Measurements from ENCODE around the gene FBXL19.

FBXL19 gene

GRCh38 chr16:30951193-30951592 lies 27.8 kb downstream of the FBXL19 start:
- peak overlapping the region; percentile 61 for H3K27ac ChIP-seq

GRCh38 chr16:30951750-30952149 lies 28.4 kb downstream of the FBXL19 start:
- peak overlapping the region; percentile 61 for H3K27ac ChIP-seq
- TF ChIP-seq CTCF (conservative IDR thresholded peaks at IDR 0.05) (no peak), ZFX (IDR thresholded peaks at IDR 0.05) (no peak)

More at GRCh38 chr16:30951193-30951592, 27.8 kb downstream of the FBXL19 start:
- TF ChIP-seq CTCF (conservative IDR thresholded peaks at IDR 0.05) (no peak), ZFX (IDR thresholded peaks at IDR 0.05) (no peak)

- H3K27ac ChIP-seq = no peak overlapping the region; the same call in 1 of the 2 replicates
- no peak for TF ChIP-seq CTCF (conservative IDR thresholded peaks at IDR 0.05)
- TF ChIP-seq ZFX (IDR thresholded peaks at IDR 0.05) = no peak
Measured at GRCh38 chr16:30953111-30953510, 29.7 kb downstream of the FBXL19 start.

- H3K27ac ChIP-seq = no peak overlapping the region; the same call in 1 of the 2 replicates
- TF ChIP-seq ZFX (IDR thresholded peaks at IDR 0.05) = no peak
- TF ChIP-seq CTCF (conservative IDR thresholded peaks at IDR 0.05) = peak; percentile 73
Measured at GRCh38 chr16:30953511-30954124, 30.2 kb downstream of the FBXL19 start.

- H3K27ac ChIP-seq = no peak overlapping the region
- TF ChIP-seq ZFX (IDR thresholded peaks at IDR 0.05) = no peak
- TF ChIP-seq CTCF (conservative IDR thresholded peaks at IDR 0.05) = no peak
Measured at GRCh38 chr16:30954993-30955392, 31.6 kb downstream of the FBXL19 start.

GRCh38 chr16:30956601-30957455 lies 33.5 kb downstream of the FBXL19 start:
- peak overlapping the region; percentile 97 for H3K27ac ChIP-seq
- no peak for TF ChIP-seq ZFX (IDR thresholded peaks at IDR 0.05)
- peak; percentile 43 for TF ChIP-seq CTCF (conservative IDR thresholded peaks at IDR 0.05)
